Calu3 (cell line): ENCODE results near the gene FSTL1. TPM values are rescaled to one million over a fixed set of nuclear protein-coding genes. Genes with fewer than 3 reads are reported as not detected.

Experiments
- BruUV-seq: library from RNA; stranded (reverse); fragments of 400-500 nt; replicated peaks from 2 replicates; lab custom pipeline; 2021; lab: Mats Ljungman, UMichigan
- CTCF ChIA-PET: fragments of 300-600 bp; sonication (Branson Sonifier 250); formaldehyde crosslinking; loops from one replicate; lab custom pipeline; 2022; ENCODE audit warnings: antibody characterized with exemption; lab: Charles Lee
- DNase-seq: peaks from one replicate; pipeline ENCODE4 v3.0.0; 2022
- H3K27ac Mint-ChIP-seq: one replicate; pipeline ENCODE4 v1.8.0; 2022; ENCODE audit warnings: mixed read lengths; ENCODE audit not compliant: unreplicated experiment
- H3K27me3 Mint-ChIP-seq: one replicate; pipeline ENCODE4 v1.8.0; 2022; ENCODE audit warnings: mixed read lengths; ENCODE audit not compliant: unreplicated experiment
- H3K36me3 Mint-ChIP-seq: one replicate; pipeline ENCODE4 v1.8.0; 2022; ENCODE audit warnings: mild to moderate bottlenecking, moderate library complexity, mixed read lengths; ENCODE audit not compliant: insufficient read depth, unreplicated experiment
- H3K4me1 Mint-ChIP-seq: one replicate; pipeline ENCODE4 v1.8.0; 2022; ENCODE audit warnings: mild to moderate bottlenecking, low read depth, mixed read lengths; ENCODE audit not compliant: unreplicated experiment
- H3K4me3 Mint-ChIP-seq: one replicate; pipeline ENCODE4 v1.8.0; 2022; ENCODE audit warnings: mild to moderate bottlenecking, low read depth, moderate library complexity, mixed read lengths; ENCODE audit not compliant: unreplicated experiment
- H3K9me3 Mint-ChIP-seq: one replicate; pipeline ENCODE4 v1.8.0; 2022; ENCODE audit warnings: low read depth, mixed read lengths; ENCODE audit not compliant: unreplicated experiment
- intact Hi-C: fragments of 100-400 bp; cut with micrococcal nuclease; formaldehyde crosslinking; loops from one replicate; pipeline ENCODE4 v1.10.0; 2022; ENCODE audit not compliant: unreplicated experiment
- total RNA-seq: library from RNA; stranded (reverse); gene quantifications from 2 replicates; pipeline ENCODE4 v1.2.3, GENCODE V29; 2022
- TF ChIP-seq, protein P1 (sequence below): fragments of 200-600 bp; IDR thresholded peaks from one replicate; pipeline ENCODE4 v1.8.0; 2022; ENCODE audit warnings: antibody characterized with exemption; ENCODE audit not compliant: unreplicated experiment

Gene FSTL1
- total RNA-seq, 1 experiment from 2014 or later: 18.5 TPM

DNA sequence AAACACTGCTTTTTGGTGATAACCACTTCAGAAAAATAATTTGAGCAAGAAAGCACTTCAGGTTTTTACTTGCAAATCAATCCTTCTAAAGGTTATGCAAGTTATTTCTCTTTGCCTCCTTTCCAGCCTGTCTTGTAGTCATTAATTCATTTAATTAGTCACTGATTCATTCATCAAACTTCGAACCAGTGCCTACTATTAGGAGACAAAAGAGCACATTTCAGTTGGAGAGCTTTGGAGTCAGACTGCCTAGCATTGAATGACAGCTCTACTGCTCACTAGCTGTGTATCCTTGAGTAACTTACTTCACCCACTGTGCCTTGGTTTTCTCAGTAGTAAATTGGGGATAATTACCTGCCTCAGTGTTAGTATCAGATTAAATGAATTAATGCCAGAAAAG lies 86.7 kb downstream of the FSTL1 start:
- TF ChIP-seq, protein P1, sequence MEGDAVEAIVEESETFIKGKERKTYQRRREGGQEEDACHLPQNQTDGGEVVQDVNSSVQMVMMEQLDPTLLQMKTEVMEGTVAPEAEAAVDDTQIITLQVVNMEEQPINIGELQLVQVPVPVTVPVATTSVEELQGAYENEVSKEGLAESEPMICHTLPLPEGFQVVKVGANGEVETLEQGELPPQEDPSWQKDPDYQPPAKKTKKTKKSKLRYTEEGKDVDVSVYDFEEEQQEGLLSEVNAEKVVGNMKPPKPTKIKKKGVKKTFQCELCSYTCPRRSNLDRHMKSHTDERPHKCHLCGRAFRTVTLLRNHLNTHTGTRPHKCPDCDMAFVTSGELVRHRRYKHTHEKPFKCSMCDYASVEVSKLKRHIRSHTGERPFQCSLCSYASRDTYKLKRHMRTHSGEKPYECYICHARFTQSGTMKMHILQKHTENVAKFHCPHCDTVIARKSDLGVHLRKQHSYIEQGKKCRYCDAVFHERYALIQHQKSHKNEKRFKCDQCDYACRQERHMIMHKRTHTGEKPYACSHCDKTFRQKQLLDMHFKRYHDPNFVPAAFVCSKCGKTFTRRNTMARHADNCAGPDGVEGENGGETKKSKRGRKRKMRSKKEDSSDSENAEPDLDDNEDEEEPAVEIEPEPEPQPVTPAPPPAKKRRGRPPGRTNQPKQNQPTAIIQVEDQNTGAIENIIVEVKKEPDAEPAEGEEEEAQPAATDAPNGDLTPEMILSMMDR: no peak
- no TSS peak for BruUV-seq
- no peak for DNase-seq
- H3K4me1 Mint-ChIP-seq: peaks cover 21% of the 10 kb centered on the region
- H3K36me3 Mint-ChIP-seq: no peaks in the 10 kb centered on the region
- intact Hi-C loops: no loop called here
- no peaks in the 10 kb centered on the region for H3K27me3 Mint-ChIP-seq
- no peak overlapping the region for H3K27ac Mint-ChIP-seq
- no peak overlapping the region for H3K4me3 Mint-ChIP-seq
- no peaks in the 10 kb centered on the region for H3K9me3 Mint-ChIP-seq
- CTCF ChIA-PET: interaction anchor here (0.7 to 1.5 kb wide), 5 partner anchors 9 to 203 kb away, joined by 3 to 7 read pairs (median 5); no protein-coding TSS in a partner anchor

DNA sequence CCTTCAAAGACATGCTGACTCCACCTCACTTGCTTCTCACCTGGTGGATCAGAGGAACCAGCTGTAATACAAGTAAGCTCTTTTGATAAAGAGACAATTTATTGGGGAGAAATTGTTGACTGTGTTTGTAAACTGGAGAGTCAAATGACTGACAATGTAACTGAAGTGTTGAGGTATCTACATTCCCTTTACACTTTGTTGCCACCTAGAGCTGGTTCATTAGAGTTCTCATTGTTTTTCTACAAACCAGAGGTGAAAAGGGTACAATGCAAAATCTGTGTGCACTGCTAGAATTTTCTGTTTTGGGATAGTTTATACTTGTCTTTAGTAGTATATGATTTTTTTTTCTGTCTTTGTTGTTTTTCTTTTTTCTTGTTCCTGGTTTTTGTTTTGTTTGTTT lies 93.0 kb downstream of the FSTL1 start:
- BruUV-seq: no TSS peak
- Mint-ChIP-seq H3K9me3 (no peaks in the 10 kb centered on the region), H3K27ac (no peak overlapping the region), H3K4me3 (no peak overlapping the region), H3K4me1 (no peaks in the 10 kb centered on the region), H3K27me3 (no peaks in the 10 kb centered on the region), H3K36me3 (no peaks in the 10 kb centered on the region)
- intact Hi-C loops: no loop called here
- DNase-seq: no peak
- CTCF ChIA-PET: interaction anchor here (0.6 kb wide), 1 partner anchor 25 kb away, joined by 4 read pairs; no protein-coding TSS in a partner anchor
- TF ChIP-seq, protein P1: no peak

DNA sequence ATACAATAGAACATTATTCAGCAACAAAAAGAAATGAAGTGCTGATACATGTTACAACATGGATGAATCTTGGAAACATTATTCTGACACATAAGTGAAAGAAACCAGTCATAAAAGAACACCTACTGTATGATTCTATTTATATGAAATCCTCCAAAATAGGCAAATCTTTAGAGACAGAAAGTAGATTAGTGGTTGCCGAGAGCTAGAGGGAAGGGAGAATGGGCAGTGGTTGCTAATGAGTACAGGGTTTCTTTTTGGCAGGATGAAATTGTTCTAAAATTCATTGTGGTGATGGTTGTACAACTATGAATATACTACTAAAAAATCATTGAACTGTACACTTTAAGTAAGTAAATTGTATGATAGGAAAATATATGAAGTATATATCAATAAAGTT lies 95.3 kb downstream of the FSTL1 start:
- no peak for DNase-seq
- Mint-ChIP-seq H3K27me3 (no peaks in the 10 kb centered on the region), H3K36me3 (no peaks in the 10 kb centered on the region), H3K4me1 (no peaks in the 10 kb centered on the region), H3K9me3 (no peaks in the 10 kb centered on the region), H3K27ac (no peak overlapping the region), H3K4me3 (no peak overlapping the region)
- CTCF ChIA-PET: interaction anchor here (1.6 kb wide), 1 partner anchor 9 kb away, joined by 3 read pairs; no protein-coding TSS in a partner anchor
- no TSS peak for BruUV-seq
- intact Hi-C loops: no loop called here
- TF ChIP-seq, protein P1: no peak

DNA sequence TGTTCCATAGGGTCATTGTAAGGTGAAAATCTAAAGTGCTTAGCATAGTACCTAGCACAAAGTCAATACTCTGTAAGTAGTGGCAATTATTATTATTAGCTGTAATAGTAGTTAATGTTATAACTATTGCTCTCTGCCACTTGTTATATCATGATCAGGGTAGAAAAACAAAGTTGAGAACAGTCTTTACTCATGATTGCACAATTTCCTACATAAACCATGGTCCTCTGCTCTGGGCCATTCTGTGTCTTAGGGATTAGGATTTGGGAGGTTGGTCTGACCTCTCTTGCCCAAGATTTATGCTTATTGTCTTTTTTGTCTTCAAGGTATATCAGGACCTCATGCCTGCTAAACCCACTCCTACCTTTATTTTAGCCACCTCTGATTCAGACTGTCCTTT lies 97.3 kb downstream of the FSTL1 start:
- Mint-ChIP-seq H3K27ac (no peak overlapping the region), H3K36me3 (peaks cover 16% of the 10 kb centered on the region), H3K27me3 (no peaks in the 10 kb centered on the region), H3K4me1 (no peaks in the 10 kb centered on the region), H3K4me3 (no peak overlapping the region), H3K9me3 (no peaks in the 10 kb centered on the region)
- CTCF ChIA-PET: interaction anchor here (1.4 kb wide), 1 partner anchor 11 kb away, joined by 5 read pairs; no protein-coding TSS in a partner anchor
- intact Hi-C loops: no loop called here
- no peak for DNase-seq
- TF ChIP-seq, protein P1: no peak
- no TSS peak for BruUV-seq
